Activated CD4-positive, alpha-beta T cell treated with anti-CD3 and anti-CD28 coated beads, Interleukin-2, amount 10 ng/mL, durations not matched to agents 7 days and 5 days (primary cell): Measurements from ENCODE around the gene LZTFL1. TPM values are rescaled to one million over a fixed set of nuclear protein-coding genes. Genes with fewer than 3 reads are reported as not detected.

ENCODE experiments used
- CTCF ChIA-PET: fragments of 350-600 bp; sonication (Branson Sonifier 250); formaldehyde crosslinking; loops from one replicate; lab custom pipeline; 2021; ENCODE audit warnings: antibody characterized with exemption; lab: Charles Lee
- POLR2A ChIA-PET: fragments of 350-600 bp; sonication (Branson Sonifier 250); formaldehyde crosslinking; loops from one replicate; lab custom pipeline; 2021; ENCODE audit warnings: antibody characterized with exemption; lab: Charles Lee
- DNase-seq: peaks from one replicate; pipeline ENCODE4 v3.0.0-alpha.2; 2020
- H3K27ac Mint-ChIP-seq: one replicate; pipeline ENCODE4 v1.8.0; 2021; ENCODE audit warnings: mild to moderate bottlenecking, moderate library complexity, mixed read lengths
- H3K27me3 Mint-ChIP-seq: one replicate; pipeline ENCODE4 v1.8.0; 2021; ENCODE audit warnings: mixed read lengths
- H3K36me3 Mint-ChIP-seq: one replicate; pipeline ENCODE4 v1.8.0; 2021; ENCODE audit warnings: low read depth, mixed read lengths
- H3K4me1 Mint-ChIP-seq: one replicate; pipeline ENCODE4 v1.8.0; 2021; ENCODE audit warnings: mixed read lengths
- H3K4me3 Mint-ChIP-seq: one replicate; pipeline ENCODE4 v1.8.0; 2021; ENCODE audit warnings: mild to moderate bottlenecking, moderate library complexity, mixed read lengths
- H3K9me3 Mint-ChIP-seq: one replicate; pipeline ENCODE4 v1.8.0; 2021; ENCODE audit warnings: mixed read lengths
- total RNA-seq, 2 experiments: library from RNA; stranded (reverse); gene quantifications; one replicate each; pipeline ENCODE4 v1.2.3, GENCODE V29; 2021

Gene LZTFL1
- total RNA-seq, 2 experiments from 2014 or later, result 6.3 to 7.7 TPM

- no peak for DNase-seq
- H3K4me3 Mint-ChIP-seq, result no peak overlapping the region
- POLR2A ChIA-PET, result interaction anchor here (0.5 kb wide), 1 partner anchor 13 kb away, joined by 3 read pairs; no protein-coding TSS in a partner anchor
- no peak overlapping the region for H3K27ac Mint-ChIP-seq
- CTCF ChIA-PET, result interaction anchor here (0.7 to 1.5 kb wide), 2 partner anchors 18 to 281 kb away, joined by 3 to 5 read pairs; no protein-coding TSS in a partner anchor
- H3K9me3 Mint-ChIP-seq, result no peaks in the 10 kb centered on the region
- H3K4me1 Mint-ChIP-seq, result no peaks in the 10 kb centered on the region
- no peaks in the 10 kb centered on the region for H3K36me3 Mint-ChIP-seq
- peaks cover 63% of the 10 kb centered on the region for H3K27me3 Mint-ChIP-seq
Measured at GRCh38 chr3:45789235-45789812, 52.6 kb downstream of the LZTFL1 start.

DNA sequence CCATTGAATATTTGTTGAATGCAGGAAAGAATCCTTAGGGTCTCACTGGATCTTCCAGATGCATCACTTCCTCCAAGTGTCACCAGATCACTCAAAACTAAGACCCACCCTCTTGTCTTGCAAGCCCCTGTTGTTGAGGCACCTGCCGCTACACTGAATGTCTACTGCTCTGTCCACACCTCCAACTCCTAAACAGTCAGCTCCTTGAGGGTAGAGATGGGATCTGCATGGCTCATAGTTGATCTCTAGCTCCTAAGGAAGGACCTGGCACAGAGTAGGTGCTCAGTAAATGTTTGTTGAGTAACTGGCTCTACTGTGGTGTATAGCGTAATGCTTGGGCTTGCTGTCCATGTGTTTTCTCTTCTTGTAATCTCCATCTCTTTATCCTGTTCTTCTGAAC is 54.4 kb downstream of the LZTFL1 start:
- Mint-ChIP-seq H3K9me3 (no peaks in the 10 kb centered on the region), H3K27me3 (peaks cover 54% of the 10 kb centered on the region), H3K4me1 (no peaks in the 10 kb centered on the region), H3K36me3 (no peaks in the 10 kb centered on the region), H3K4me3 (no peak overlapping the region), H3K27ac (no peak overlapping the region)
- no peak for DNase-seq
- CTCF ChIA-PET, result no interaction called here
- POLR2A ChIA-PET, result no interaction called here

DNA sequence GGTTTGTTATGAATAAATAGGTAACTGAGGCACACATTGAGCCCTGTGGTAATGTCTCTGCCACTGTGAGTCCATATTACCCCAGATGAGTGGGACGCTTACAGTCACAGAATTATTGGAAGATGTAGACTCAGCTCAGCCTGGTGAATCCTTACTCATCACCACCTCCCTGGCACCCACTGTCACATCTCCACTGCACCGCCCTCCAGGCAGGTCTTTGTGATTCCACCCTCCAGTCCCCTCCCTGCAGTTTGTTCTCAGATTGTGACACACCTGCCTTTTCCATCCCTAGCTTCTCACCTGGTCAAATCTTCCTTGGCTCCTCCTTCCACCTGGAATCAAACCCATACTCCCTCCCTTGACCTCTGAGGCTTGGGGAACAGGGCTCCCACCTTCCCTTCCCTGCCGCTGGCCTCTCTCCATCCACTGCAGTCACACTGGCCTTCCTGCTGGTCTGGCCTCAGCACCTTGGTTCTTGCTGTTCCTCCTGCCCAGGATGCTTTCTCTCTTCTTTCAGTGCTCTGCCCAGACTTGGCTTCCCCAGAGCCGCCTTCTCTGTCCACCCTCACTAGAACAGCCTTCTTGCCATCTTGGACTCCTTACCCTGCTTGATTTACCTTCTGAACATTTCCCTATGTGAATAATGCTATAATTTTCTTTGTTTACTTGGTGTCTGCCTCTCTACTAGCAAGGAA is 55.0 kb downstream of the LZTFL1 start:
- H3K27me3 Mint-ChIP-seq, result peaks cover 53% of the 10 kb centered on the region
- H3K36me3 Mint-ChIP-seq, result no peaks in the 10 kb centered on the region
- CTCF ChIA-PET, result no interaction called here
- H3K4me3 Mint-ChIP-seq, result no peak overlapping the region
- POLR2A ChIA-PET, result no interaction called here
- no peak for DNase-seq
- H3K27ac Mint-ChIP-seq, result no peak overlapping the region
- no peaks in the 10 kb centered on the region for H3K9me3 Mint-ChIP-seq
- no peaks in the 10 kb centered on the region for H3K4me1 Mint-ChIP-seq

GRCh38 chr3:45785605-45786150 is 56.2 kb downstream of the LZTFL1 start:
- H3K4me3 Mint-ChIP-seq, result no peak overlapping the region
- H3K27me3 Mint-ChIP-seq, result peaks cover 44% of the 10 kb centered on the region
- no peaks in the 10 kb centered on the region for H3K4me1 Mint-ChIP-seq
- no peak for DNase-seq
- H3K27ac Mint-ChIP-seq, result no peak overlapping the region
- H3K36me3 Mint-ChIP-seq, result no peaks in the 10 kb centered on the region
- no peaks in the 10 kb centered on the region for H3K9me3 Mint-ChIP-seq
- ChIA-PET CTCF (interaction anchor here (0.5 kb wide), 1 partner anchor 799 kb away, joined by 3 read pairs; no protein-coding TSS in a partner anchor), POLR2A (no interaction called here)

DNA sequence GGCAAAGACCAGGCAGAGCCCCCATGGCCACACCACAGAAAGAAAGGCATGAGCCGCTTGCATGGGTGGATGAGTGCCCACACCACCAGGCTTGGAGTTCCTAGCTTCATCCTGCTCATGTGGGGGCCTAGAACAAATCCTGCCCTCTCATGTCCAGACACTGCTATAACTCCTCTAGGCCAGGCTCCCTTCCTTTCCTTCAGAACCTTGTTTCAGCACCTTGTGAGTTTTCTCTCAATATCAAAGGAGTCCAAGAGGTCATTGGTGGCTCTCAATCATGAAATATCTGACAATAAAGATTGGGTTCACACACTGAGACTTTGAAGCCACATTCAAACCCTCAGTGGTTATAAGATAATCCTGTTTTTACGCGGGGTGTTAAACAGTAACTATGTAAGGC is 58.3 kb downstream of the LZTFL1 start:
- DNase-seq, result no peak
- Mint-ChIP-seq H3K36me3 (no peaks in the 10 kb centered on the region), H3K27me3 (peaks cover 29% of the 10 kb centered on the region), H3K9me3 (no peaks in the 10 kb centered on the region), H3K4me1 (no peaks in the 10 kb centered on the region), H3K4me3 (no peak overlapping the region), H3K27ac (no peak overlapping the region)
- CTCF ChIA-PET, result no interaction called here
- POLR2A ChIA-PET, result no interaction called here

DNA sequence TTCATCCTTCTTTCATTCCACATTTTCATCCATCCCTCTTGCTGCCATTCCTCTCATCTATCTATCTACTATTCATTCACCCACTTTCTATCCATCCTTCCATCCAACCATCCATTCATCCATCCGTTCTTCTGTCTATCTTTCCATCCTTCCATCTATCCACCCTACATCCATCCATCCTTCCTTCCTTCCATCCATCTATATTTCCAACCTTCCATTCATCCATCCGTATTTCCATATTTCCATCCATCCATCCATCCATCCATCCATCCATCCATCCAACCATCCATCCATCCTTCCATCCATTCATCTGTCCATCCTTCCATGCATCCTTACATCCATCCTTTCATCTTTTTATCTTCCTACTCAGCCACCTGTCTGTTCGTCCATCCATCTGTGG is 59.5 kb downstream of the LZTFL1 start:
- Mint-ChIP-seq H3K36me3 (no peaks in the 10 kb centered on the region), H3K27me3 (peaks cover 27% of the 10 kb centered on the region), H3K27ac (no peak overlapping the region), H3K4me1 (no peaks in the 10 kb centered on the region), H3K4me3 (no peak overlapping the region), H3K9me3 (no peaks in the 10 kb centered on the region)
- ChIA-PET POLR2A (no interaction called here), CTCF (no interaction called here)
- no peak for DNase-seq

GRCh38 chr3:45781841-45782240 is 60.1 kb downstream of the LZTFL1 start:
- no peak overlapping the region for H3K27ac Mint-ChIP-seq
- POLR2A ChIA-PET, result no interaction called here
- H3K9me3 Mint-ChIP-seq, result no peaks in the 10 kb centered on the region
- no peaks in the 10 kb centered on the region for H3K4me1 Mint-ChIP-seq
- peaks cover 22% of the 10 kb centered on the region for H3K27me3 Mint-ChIP-seq
- CTCF ChIA-PET, result no interaction called here
- DNase-seq, result no peak
- no peak overlapping the region for H3K4me3 Mint-ChIP-seq
- H3K36me3 Mint-ChIP-seq, result no peaks in the 10 kb centered on the region

GRCh38 chr3:45781271-45781670 is 60.6 kb downstream of the LZTFL1 start:
- H3K4me3 Mint-ChIP-seq, result no peak overlapping the region
- DNase-seq, result no peak
- peaks cover 16% of the 10 kb centered on the region for H3K27me3 Mint-ChIP-seq
- POLR2A ChIA-PET, result interaction anchor here (0.7 kb wide), 1 partner anchor 17 kb away, joined by 9 read pairs; no protein-coding TSS in a partner anchor
- CTCF ChIA-PET, result no interaction called here
- H3K27ac Mint-ChIP-seq, result no peak overlapping the region
- H3K36me3 Mint-ChIP-seq, result no peaks in the 10 kb centered on the region
- no peaks in the 10 kb centered on the region for H3K4me1 Mint-ChIP-seq
- no peaks in the 10 kb centered on the region for H3K9me3 Mint-ChIP-seq

- no peak for DNase-seq
- CTCF ChIA-PET, result no interaction called here
- Mint-ChIP-seq H3K36me3 (no peaks in the 10 kb centered on the region), H3K4me3 (no peak overlapping the region), H3K27ac (no peak overlapping the region), H3K27me3 (peaks cover 16% of the 10 kb centered on the region), H3K4me1 (no peaks in the 10 kb centered on the region), H3K9me3 (no peaks in the 10 kb centered on the region)
- POLR2A ChIA-PET, result no interaction called here
Measured at GRCh38 chr3:45779746-45780735, 61.9 kb downstream of the LZTFL1 start.

GRCh38 chr3:45778761-45779201 is 63.1 kb downstream of the LZTFL1 start:
- POLR2A ChIA-PET, result no interaction called here
- peaks cover 12% of the 10 kb centered on the region for H3K27me3 Mint-ChIP-seq
- no peaks in the 10 kb centered on the region for H3K9me3 Mint-ChIP-seq
- CTCF ChIA-PET, result no interaction called here
- H3K27ac Mint-ChIP-seq, result peak overlapping the region; percentile 10
- H3K36me3 Mint-ChIP-seq, result no peaks in the 10 kb centered on the region
- H3K4me3 Mint-ChIP-seq, result no peak overlapping the region
- H3K4me1 Mint-ChIP-seq, result no peaks in the 10 kb centered on the region
- DNase-seq, result no peak

- Mint-ChIP-seq H3K27ac (no peak overlapping the region), H3K36me3 (no peaks in the 10 kb centered on the region), H3K4me1 (peaks cover 8% of the 10 kb centered on the region), H3K27me3 (peaks cover 15% of the 10 kb centered on the region), H3K9me3 (no peaks in the 10 kb centered on the region), H3K4me3 (no peak overlapping the region)
- no peak for DNase-seq
- ChIA-PET POLR2A (no interaction called here), CTCF (no interaction called here)
Measured at GRCh38 chr3:45777746-45778386, 64.1 kb downstream of the LZTFL1 start.

GRCh38 chr3:45777111-45777745 is 64.7 kb downstream of the LZTFL1 start:
- no peaks in the 10 kb centered on the region for H3K36me3 Mint-ChIP-seq
- no peak for DNase-seq
- H3K4me3 Mint-ChIP-seq, result no peak overlapping the region
- ChIA-PET POLR2A (no interaction called here), CTCF (interaction anchor here (0.9 kb wide), 1 partner anchor 29 kb away, joined by 3 read pairs; no protein-coding TSS in a partner anchor)
- no peak overlapping the region for H3K27ac Mint-ChIP-seq
- H3K9me3 Mint-ChIP-seq, result no peaks in the 10 kb centered on the region
- H3K4me1 Mint-ChIP-seq, result peaks cover 14% of the 10 kb centered on the region
- H3K27me3 Mint-ChIP-seq, result peaks cover 17% of the 10 kb centered on the region
